HUES48 (cell line): Measurements from ENCODE around the gene CXCR6.

Source experiments
- H3K27ac ChIP-seq: one replicate; pipeline ENCODE4 v1.7.0; 2013; ENCODE audit warnings: low read depth, low read length, inconsistent platforms
- H3K27me3 ChIP-seq: 2 replicates; pipeline ENCODE4 v1.6.1; 2013; ENCODE audit warnings: mild to moderate bottlenecking, low read length; ENCODE audit not compliant: control insufficient read depth, insufficient read depth
- H3K36me3 ChIP-seq: 2 replicates; pipeline ENCODE4 v1.6.1; 2013; ENCODE audit warnings: low read length; ENCODE audit not compliant: control insufficient read depth, insufficient read depth
- H3K4me1 ChIP-seq: 2 replicates; pipeline ENCODE4 v1.6.1; 2013; ENCODE audit warnings: mild to moderate bottlenecking, low read length; ENCODE audit not compliant: control insufficient read depth, insufficient read depth
- H3K4me3 ChIP-seq: 2 replicates; pipeline ENCODE4 v1.5.1; 2013; ENCODE audit warnings: mild to moderate bottlenecking, low read depth, low read length
- H3K9ac ChIP-seq: 2 replicates; pipeline ENCODE4 v1.6.1; 2013; ENCODE audit warnings: mild to moderate bottlenecking, low read depth, low read length, moderate library complexity
- H3K9me3 ChIP-seq: 2 replicates; pipeline ENCODE4 v1.6.1; 2013; ENCODE audit warnings: low read length; ENCODE audit not compliant: control insufficient read depth, insufficient read depth

The CXCR6 gene

GRCh38 chr3:45943207-45943846, at the start of gene CXCR6:
CXCR6 (plus strand) TSS chr3:45943464; CDS start chr3:45946482, 3,018 bp downstream.
- H3K4me1 ChIP-seq: peaks cover 3% of the 10 kb centered on the region; the same call in 1 of the 2 replicates
- H3K9me3 ChIP-seq: no peaks in the 10 kb centered on the region
- no peak within 1 kb of the TSS for H3K27ac ChIP-seq
- H3K4me3 ChIP-seq: no peak within 1 kb of the TSS
- H3K9ac ChIP-seq: no peak within 1 kb of the TSS
- H3K27me3 ChIP-seq: no peaks in the 10 kb centered on the region
- H3K36me3 ChIP-seq: peaks cover 31% of the 10 kb centered on the region

- H3K27ac ChIP-seq: no peak overlapping the region
Observed at GRCh38 chr3:45894015-45894414, 49.2 kb upstream of the CXCR6 start.

DNA sequence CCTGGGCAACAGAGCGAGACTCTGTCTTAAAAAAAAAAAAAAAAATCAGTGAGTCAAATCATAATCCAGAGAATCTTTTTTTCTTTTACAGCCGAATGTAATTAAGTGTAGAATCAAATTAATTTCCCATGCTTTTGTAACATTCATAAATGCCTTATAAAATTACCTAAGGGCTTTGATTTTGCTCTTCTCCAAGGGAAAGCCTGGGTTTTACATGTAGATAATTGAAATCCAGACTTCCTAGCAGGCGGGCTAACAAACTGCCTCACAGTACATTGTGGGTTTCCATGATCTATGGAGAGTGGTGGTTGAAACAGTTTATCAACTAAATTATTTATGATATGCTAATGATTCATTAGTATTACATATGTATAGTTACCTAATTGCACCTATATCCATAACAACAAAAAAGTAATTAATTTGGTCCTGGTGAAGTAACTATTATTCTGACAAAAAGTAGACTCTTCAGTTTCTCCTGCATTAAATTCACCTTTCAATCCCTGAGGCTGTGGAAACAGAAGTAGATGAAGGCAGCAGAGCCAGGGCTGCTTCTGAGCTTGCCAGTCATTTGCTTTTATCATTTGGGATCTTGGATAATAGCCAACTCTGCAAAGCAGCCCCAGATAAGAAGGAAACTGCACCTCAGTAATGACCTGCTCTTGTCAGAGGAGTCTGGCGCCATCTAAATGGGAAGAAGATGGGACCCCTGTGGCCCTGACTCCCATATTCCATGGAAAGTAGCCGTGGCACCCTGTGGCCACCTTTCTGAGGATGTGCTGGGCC, 47.4 kb upstream of the CXCR6 start:
- no peak overlapping the region for H3K9ac ChIP-seq
- no peaks in the 10 kb centered on the region for H3K27me3 ChIP-seq
- no peaks in the 10 kb centered on the region for H3K4me1 ChIP-seq
- H3K27ac ChIP-seq: no peak overlapping the region
- H3K4me3 ChIP-seq: no peak overlapping the region
- no peaks in the 10 kb centered on the region for H3K9me3 ChIP-seq
- no peaks in the 10 kb centered on the region for H3K36me3 ChIP-seq

More at GRCh38 chr3:45894015-45894414, 49.2 kb upstream of the CXCR6 start:
- H3K9ac ChIP-seq: no peak overlapping the region
- H3K4me1 ChIP-seq: no peaks in the 10 kb centered on the region
- H3K9me3 ChIP-seq: no peaks in the 10 kb centered on the region
- H3K36me3 ChIP-seq: no peaks in the 10 kb centered on the region
- H3K4me3 ChIP-seq: no peak overlapping the region
- H3K27me3 ChIP-seq: no peaks in the 10 kb centered on the region

DNA sequence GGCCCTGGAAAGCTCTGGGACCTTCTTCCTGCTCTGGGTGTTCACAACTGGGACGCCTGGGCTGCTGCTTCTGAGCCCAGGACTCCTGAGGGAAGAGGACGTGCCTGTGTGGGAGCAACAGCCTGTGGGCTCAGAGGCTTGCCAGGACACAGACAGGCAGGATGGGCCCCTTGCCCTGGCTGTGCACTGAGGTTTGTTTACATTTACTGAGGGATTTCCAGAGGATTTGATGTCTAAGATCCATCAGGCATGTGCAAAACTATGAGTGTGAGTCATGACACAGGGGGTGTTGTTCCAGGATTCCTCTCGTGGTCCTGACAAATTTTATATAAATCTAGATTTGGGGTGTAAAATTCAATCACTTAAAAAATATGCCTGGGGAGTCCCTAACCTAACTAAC, 46.3 kb upstream of the CXCR6 start:
- Histone ChIP-seq H3K36me3 (no peaks in the 10 kb centered on the region), H3K9me3 (no peaks in the 10 kb centered on the region), H3K27me3 (no peaks in the 10 kb centered on the region), H3K4me1 (no peaks in the 10 kb centered on the region), H3K4me3 (no peak overlapping the region), H3K27ac (no peak overlapping the region), H3K9ac (no peak overlapping the region)

DNA sequence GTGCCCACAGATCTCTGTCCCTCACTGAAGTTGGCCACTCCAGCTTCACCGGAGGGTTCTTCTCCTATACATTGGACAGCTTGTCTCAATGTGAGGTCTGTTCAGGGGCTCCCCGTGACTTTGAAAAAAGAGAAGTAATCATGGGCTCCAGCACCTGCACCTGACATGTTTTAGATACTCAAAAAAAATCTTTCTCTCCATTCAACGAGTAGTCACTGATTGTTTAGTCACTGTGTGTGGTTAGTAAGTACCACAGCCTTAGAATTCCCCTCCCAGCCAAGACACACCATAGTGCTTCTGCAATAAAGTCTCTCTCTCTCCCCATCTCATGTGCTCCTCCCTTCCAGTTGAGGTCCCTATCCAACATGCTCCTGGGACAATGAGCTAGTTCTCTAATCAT, 38.3 kb upstream of the CXCR6 start:
- Histone ChIP-seq H3K4me3 (no peak overlapping the region), H3K9me3 (no peaks in the 10 kb centered on the region), H3K9ac (no peak overlapping the region), H3K27ac (no peak overlapping the region), H3K36me3 (no peaks in the 10 kb centered on the region), H3K27me3 (no peaks in the 10 kb centered on the region), H3K4me1 (no peaks in the 10 kb centered on the region)

- Histone ChIP-seq H3K9me3 (no peaks in the 10 kb centered on the region), H3K4me3 (no peak overlapping the region), H3K27me3 (no peaks in the 10 kb centered on the region), H3K27ac (no peak overlapping the region), H3K9ac (no peak overlapping the region), H3K36me3 (no peaks in the 10 kb centered on the region), H3K4me1 (no peaks in the 10 kb centered on the region)
Observed at GRCh38 chr3:45905755-45906154, 37.5 kb upstream of the CXCR6 start.

- Histone ChIP-seq H3K9ac (no peak overlapping the region), H3K27ac (no peak overlapping the region), H3K9me3 (no peaks in the 10 kb centered on the region), H3K4me3 (no peak overlapping the region), H3K36me3 (no peaks in the 10 kb centered on the region), H3K4me1 (no peaks in the 10 kb centered on the region), H3K27me3 (no peaks in the 10 kb centered on the region)
Observed at GRCh38 chr3:45906681-45907407, 36.4 kb upstream of the CXCR6 start.

DNA sequence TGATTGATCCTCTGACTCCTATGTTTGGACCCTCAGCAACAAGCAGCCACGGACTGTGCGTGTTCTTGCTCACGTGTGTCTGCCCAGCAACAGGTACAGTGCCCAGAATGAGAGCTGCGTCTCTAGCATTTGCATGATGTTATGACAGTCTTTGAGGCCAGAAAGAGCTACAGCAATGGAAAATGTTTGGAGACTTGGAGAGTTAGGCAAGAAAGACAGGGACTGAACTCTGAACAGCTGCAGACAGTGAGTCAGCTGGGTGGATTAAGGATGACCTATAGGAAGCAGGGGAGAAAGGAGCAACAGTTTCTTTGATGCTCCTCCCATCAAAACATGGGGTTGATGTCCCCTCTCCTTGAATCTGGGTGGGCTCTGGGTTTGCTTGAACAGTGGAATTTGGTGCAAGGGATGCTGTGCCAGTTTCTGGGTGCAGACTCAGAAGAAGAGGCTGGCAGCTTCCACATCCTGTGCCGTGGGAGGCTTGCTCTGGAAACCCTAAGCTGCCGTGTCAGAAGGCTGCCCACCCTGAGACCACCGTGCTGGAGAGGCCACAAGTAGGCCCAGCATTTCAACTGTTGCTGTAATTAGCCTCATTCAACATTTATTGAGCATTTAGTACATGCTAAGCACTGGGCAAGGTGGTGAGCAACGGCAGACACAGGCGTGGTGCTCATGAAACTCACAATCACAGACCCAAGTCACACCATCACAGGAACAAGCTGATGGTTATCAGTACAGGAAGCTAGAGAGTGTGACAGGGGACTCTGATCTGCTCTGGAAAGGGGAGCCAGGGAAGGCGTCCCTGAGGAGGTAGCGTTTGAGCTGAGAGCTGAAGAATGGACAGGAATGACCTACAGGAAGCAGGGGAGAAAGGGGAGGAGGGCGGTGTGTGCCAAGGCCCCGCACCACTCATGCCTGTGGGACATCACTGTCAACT, 35.2 kb upstream of the CXCR6 start:
- H3K4me3 ChIP-seq: no peak overlapping the region

DNA sequence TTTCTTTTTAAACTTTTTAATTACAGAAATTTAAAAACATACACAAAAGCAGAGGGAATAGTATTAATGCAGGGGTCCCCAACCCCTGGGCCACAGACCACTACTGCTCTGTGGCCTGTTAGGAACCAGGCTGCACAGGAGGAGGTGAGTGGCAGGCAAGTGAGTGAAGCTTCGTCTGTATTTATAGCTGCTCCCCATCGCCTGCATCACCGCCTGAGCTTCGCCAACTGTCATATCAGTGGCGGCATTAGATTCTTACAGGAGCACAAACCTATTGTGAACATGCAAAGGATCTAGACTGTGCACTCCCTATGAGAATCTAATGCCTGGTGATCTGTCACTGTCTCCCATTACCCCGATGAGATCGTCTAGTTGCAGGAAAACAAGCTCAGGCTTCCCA, 34.5 kb upstream of the CXCR6 start:
- H3K27ac ChIP-seq: no peak overlapping the region
- H3K9ac ChIP-seq: no peak overlapping the region
- no peaks in the 10 kb centered on the region for H3K27me3 ChIP-seq

More for the DNA sequence above, 35.2 kb upstream of the CXCR6 start:
- H3K27me3 ChIP-seq: no peaks in the 10 kb centered on the region
- H3K36me3 ChIP-seq: no peaks in the 10 kb centered on the region
- H3K4me1 ChIP-seq: no peaks in the 10 kb centered on the region
- no peak overlapping the region for H3K9ac ChIP-seq
- H3K27ac ChIP-seq: no peak overlapping the region
- H3K9me3 ChIP-seq: no peaks in the 10 kb centered on the region

GRCh38 chr3:45909542-45909941, 33.7 kb upstream of the CXCR6 start:
- Histone ChIP-seq H3K27me3 (peaks cover 2% of the 10 kb centered on the region), H3K9ac (no peak overlapping the region), H3K27ac (no peak overlapping the region), H3K4me3 (no peak overlapping the region), H3K36me3 (no peaks in the 10 kb centered on the region), H3K4me1 (no peaks in the 10 kb centered on the region), H3K9me3 (no peaks in the 10 kb centered on the region)

More for the DNA sequence above, 34.5 kb upstream of the CXCR6 start:
- Histone ChIP-seq H3K36me3 (no peaks in the 10 kb centered on the region), H3K9me3 (no peaks in the 10 kb centered on the region), H3K4me1 (no peaks in the 10 kb centered on the region), H3K4me3 (no peak overlapping the region)
